GM21447 (cell line): ENCODE results near the gene ADRM1.

Source experiments
- ATAC-seq: cut with Tn5 transposase; IDR thresholded peaks from one replicate; pipeline ENCODE4 v1.9.1; 2021; ENCODE audit not compliant: unreplicated experiment

The ADRM1 gene

GRCh38 chr20:62309198-62309944 lies 6.6 kb downstream of the ADRM1 start:
- ATAC-seq, result no peak

- no peak for ATAC-seq
These were observed 7.4 kb downstream of the ADRM1 start for GRCh38 chr20:62309947-62310756.

- ATAC-seq, result no peak
These were observed 7.9 kb downstream of the ADRM1 start for GRCh38 chr20:62310757-62311121.

- no peak for ATAC-seq
These were observed 8.4 kb downstream of the ADRM1 start for GRCh38 chr20:62311150-62311549.

- no peak for ATAC-seq
These were observed 9.2 kb downstream of the ADRM1 start for GRCh38 chr20:62311832-62312661.

- ATAC-seq, result no peak
These were observed 9.8 kb downstream of the ADRM1 start for GRCh38 chr20:62312662-62312977.

GRCh38 chr20:62313021-62313420 lies 10.2 kb downstream of the ADRM1 start:
- ATAC-seq, result no peak

GRCh38 chr20:62313460-62314338 lies 10.9 kb downstream of the ADRM1 start:
- ATAC-seq, result no peak

GRCh38 chr20:62314339-62314638 lies 11.5 kb downstream of the ADRM1 start:
- ATAC-seq, result no peak

- ATAC-seq, result no peak
These were observed 12.0 kb downstream of the ADRM1 start for GRCh38 chr20:62314711-62315302.

GRCh38 chr20:62315773-62316172 lies 13.0 kb downstream of the ADRM1 start:
- ATAC-seq, result no peak

- no peak for ATAC-seq
These were observed 13.8 kb downstream of the ADRM1 start for GRCh38 chr20:62316331-62317166.

- ATAC-seq, result no peak
These were observed 14.4 kb downstream of the ADRM1 start for GRCh38 chr20:62317167-62317655.

GRCh38 chr20:62318400-62319345 lies 15.9 kb downstream of the ADRM1 start:
- ATAC-seq, result no peak

- ATAC-seq, result no peak
These were observed 16.6 kb downstream of the ADRM1 start for GRCh38 chr20:62319346-62319909.

- no peak for ATAC-seq
These were observed 18.0 kb downstream of the ADRM1 start for GRCh38 chr20:62320581-62321354.

- no peak for ATAC-seq
These were observed 18.7 kb downstream of the ADRM1 start for GRCh38 chr20:62321521-62321948.
